RCC 7860 (cell line): ENCODE results near the gene THOC3.
"Not testable (repeated sequence)": the region's sequence is repeated elsewhere in the genome, so short reads cannot be mapped to it uniquely, and the experiment has no call there.

ENCODE experiments used
- DNase-seq: peaks from one replicate; pipeline ENCODE4 v3.0.0-alpha.2; 2015; ENCODE audit warnings: low spot score
- FAIRE-seq: peaks from 2 replicates; lab custom pipeline; 2012; peaks lifted over from hg19 to GRCh38; lab: Jason Lieb, UNC

The THOC3 gene

GRCh38 chr5:175943253-175943652 is 24.9 kb downstream of the THOC3 start:
- DNase-seq, FAIRE-seq: not testable (repeated sequence)

GRCh38 chr5:175940632-175941031 is 27.5 kb downstream of the THOC3 start:
- not testable (repeated sequence) for DNase-seq, FAIRE-seq

DNA sequence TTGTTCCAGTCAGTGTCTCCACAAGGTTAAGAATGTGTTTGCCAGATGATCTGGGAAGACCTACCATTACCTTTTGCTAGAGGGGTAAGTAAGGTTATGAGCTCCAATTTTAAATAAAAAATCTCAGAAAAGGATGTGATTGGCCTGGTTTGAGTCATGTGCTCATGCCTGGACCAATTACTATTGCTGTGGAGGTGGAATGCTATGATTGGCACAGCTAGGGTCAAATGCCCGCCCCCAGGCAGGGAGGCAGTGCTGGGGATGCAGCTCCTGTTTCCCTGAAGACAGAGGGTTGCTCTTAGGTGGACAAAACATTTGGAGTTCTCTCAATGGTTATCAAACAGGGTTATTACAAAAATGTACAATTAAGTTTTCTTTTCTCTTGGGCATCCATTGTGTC is 29.6 kb downstream of the THOC3 start:
- not testable (repeated sequence) for FAIRE-seq, DNase-seq

DNA sequence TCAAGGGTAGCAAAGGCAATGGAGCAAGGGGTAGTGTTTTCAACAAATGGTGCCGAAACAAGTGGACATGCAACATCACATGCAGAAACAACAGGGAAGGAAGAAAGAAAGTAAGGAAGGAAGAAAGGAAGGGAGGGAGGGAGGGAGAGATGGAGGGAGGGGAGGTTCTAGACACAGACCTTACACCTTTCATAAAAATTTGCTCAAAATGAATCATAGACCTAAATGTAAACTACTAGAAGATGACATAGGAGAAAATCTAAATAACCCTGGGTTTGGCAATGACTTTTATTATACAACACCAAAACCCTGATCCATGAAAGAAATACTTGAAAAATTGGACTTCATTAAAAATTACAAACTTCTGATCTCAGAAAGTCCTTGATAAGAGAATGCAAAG is 39.4 kb downstream of the THOC3 start:
- FAIRE-seq, DNase-seq: not testable (repeated sequence)

DNA sequence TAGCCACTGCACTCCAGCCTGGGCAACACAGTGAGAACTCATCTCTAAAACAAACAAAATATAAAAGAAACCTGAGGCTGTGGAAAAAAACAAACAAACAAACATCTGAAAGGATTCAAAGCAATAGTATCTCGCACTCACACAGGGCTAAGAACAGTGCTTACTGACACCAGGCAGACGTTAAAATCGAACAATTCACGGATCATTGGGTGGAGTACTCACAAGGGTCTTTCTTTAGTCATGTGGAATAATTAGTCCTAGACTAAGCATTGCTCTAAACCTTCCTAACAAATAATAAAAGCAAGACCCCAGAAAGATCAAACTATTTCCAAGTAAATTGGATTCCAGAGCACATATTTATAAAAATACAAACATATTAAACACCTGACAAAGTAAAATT is 43.0 kb downstream of the THOC3 start:
- FAIRE-seq, DNase-seq: not testable (repeated sequence)

DNA sequence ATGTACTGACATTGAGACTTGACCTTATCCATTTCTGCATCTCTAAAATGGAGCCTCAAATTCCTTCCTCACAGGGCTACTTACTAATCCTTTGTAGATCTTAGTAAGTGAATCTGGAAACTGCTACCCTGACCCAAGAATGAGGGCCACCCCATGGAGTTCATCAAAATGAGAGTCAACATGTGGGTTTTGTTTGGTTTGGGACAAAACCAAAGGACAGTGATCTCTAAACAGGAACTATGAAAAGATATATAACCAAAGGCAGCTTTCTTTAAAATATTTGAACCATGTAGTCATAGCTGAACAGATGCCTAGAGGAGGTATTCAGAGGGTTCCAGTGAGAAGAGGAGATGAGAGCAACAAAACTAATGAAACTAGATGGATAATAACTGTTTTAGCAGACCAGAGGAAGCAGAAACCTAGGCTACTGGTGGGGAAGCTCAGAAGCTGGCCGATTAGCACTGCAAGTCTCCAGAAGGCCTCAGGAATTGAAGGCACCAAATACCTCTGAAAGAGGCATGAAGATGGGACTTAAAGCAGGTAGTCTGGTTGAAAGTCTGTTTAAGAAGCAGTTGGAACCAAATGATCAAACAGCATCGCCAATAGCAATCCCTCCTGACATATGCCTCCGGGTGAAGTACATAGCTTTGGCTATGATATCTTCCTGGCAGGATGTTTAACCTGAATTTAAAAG is 45.8 kb downstream of the THOC3 start:
- no peak for FAIRE-seq
- DNase-seq, result peak; percentile 35

DNA sequence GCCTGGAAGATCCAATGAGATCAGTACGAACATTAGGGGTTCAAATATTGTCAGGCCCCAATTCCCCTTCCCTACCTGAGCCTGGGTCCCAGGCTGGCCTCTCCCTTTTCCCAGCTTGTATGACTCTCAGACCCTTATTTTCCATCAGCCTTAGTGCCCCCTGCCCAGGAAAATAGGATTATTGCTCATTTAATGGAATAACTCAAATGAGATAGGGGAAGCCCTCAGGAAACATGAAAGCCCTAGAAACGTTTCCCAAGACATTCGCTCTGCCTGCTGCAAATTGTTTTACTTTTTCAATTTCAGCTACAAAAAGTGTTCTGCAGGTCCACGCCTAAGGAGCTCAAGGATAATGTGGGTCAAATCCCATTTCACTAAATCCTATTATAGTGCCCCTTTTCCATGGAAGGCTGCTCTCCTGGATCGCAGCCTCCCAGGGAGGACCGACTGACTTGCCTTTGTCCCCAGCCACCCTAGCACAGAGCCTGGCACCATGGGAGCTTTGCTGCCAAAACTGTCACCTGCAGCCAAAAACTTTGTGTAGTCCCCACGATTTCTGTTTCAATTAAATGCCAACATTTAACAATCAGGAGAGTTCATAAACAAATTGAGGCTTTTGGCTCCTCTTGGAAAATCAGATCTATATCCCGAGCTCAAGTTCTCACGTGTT is 46.9 kb downstream of the THOC3 start:
- DNase-seq, result no peak
- FAIRE-seq, result no peak

DNA sequence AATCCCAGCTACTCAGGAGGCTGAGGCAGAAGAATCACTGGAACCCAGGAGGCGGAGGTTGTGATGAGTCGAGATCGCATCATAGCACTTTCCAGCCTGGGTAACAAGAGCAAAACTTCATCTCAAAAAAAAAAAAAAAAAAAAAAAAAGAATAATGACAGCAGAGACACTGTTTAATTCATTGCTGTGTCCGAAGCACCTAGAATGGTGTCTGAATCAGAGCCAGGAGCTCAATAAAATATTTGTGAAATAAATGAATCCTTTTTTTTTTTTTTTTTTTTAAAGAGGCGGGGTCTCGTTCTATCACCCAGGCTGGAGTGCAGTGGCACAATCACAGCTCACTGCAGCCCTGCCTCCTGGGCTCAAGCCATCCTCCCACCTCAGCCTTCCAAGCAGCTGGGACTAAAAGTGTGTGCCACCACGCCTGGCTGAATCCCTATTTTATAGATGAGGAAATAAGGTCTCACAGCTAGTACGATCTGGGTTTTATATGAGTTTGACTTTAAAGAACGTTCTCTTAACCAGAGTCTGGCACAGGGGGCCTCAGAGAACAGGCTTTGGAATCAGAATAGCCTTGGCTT is 47.8 kb downstream of the THOC3 start:
- FAIRE-seq, result no peak
- DNase-seq, result peak; percentile 30

- not testable (repeated sequence) for FAIRE-seq
These were observed 52.8 kb downstream of the THOC3 start for GRCh38 chr5:175915066-175916037.

DNA sequence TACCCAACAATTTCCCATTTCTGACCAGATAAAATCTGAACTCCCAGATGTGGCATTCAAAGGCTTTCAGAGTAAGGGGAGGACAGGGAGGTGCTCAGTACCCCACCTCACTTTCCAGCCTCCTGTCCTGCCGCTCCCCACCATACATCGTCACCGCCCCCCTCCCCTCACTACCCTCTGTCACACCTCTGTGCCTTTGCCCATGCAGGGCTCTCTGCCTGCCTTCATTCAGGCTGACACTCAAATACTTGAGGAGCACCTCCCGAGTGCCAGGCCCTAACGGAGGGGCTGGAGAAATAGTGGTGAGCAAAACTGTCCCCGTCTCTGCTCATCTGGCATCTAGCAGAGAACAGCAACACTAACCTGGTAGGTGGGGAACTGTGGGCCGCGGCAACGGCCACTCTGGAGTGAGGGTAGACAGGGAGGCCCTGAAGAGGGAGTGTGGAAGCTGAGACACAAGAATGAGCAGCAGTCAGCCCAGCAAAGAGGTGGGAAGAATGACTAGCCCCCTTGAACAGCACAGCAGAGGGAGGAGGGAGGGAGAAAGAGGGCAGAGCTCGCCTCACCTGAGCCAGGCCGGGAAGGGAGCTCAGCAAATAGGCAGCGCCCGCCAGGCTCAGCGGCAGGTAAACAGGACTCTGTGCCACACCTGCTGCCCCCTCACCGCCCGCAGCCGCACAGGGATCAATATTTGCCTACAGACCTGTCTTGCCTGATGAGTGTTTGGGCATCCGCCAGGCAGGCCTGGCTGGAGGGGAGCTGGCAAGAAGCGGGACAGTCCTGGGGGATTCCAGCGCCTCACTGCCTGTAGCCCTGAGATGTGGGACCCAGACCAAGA is 54.1 kb downstream of the THOC3 start:
- not testable (repeated sequence) for DNase-seq, FAIRE-seq

More at GRCh38 chr5:175915066-175916037, 52.8 kb downstream of the THOC3 start:
- DNase-seq, result not testable (repeated sequence)

DNA sequence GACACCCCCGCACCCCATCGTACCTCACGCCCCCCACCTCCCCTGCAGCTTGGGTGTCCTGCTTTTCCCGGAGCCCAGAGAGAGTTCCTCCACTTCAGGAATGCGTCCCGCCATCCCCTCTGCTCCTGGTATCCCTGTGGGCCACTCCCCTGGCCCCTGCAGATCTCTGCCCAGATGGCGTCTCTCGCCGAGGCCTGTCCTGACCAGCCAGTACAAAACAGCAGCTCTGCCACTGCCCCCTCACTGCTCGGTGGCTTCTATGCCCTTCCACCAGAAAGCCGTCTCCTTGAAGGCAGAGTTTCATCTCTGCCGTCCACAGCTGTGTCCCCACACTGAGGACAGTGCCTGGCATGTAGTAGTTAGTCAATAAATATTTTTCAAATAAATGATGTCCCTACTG is 58.0 kb downstream of the THOC3 start:
- not testable (repeated sequence) for FAIRE-seq, DNase-seq
